Rectal smooth muscle tissue (tissue), 1 donor: ENCODE data around the gene TEX53.

Experiments used
- H3K27ac ChIP-seq: one replicate; pipeline ENCODE4 v1.7.0; 2013; ENCODE audit warnings: low read depth, low read length, inconsistent platforms
- H3K27me3 ChIP-seq: one replicate; pipeline ENCODE4 v1.7.0; 2013; ENCODE audit warnings: low read length; ENCODE audit not compliant: control insufficient read depth, insufficient read depth
- H3K36me3 ChIP-seq: one replicate; pipeline ENCODE4 v1.7.0; 2013; ENCODE audit warnings: low read length; ENCODE audit not compliant: control insufficient read depth, insufficient read depth
- H3K4me1 ChIP-seq: one replicate; pipeline ENCODE4 v1.7.0; 2013; ENCODE audit warnings: low read length; ENCODE audit not compliant: control insufficient read depth, insufficient read depth
- H3K4me3 ChIP-seq: one replicate; pipeline ENCODE4 v1.7.0; 2013; ENCODE audit warnings: low read length
- H3K9ac ChIP-seq: one replicate; pipeline ENCODE4 v1.7.0; 2013; ENCODE audit warnings: low read length

Gene TEX53

GRCh38 chr9:114657705-114658104, at the start of gene TEX53:
Gene TEX53, minus strand, starts transcription at chr9:114657805. Its CDS starts 31 bp downstream, at chr9:114657774.
- peaks cover 3% of the 10 kb centered on the region for H3K4me1 ChIP-seq
- H3K9ac ChIP-seq, result no peak within 1 kb of the TSS
- H3K36me3 ChIP-seq, result no peaks in the 10 kb centered on the region
- H3K4me3 ChIP-seq, result no peak within 1 kb of the TSS
- H3K27ac ChIP-seq, result no peak within 1 kb of the TSS
- H3K27me3 ChIP-seq, result no peaks in the 10 kb centered on the region

- no peak overlapping the region for H3K27ac ChIP-seq
- no peaks in the 10 kb centered on the region for H3K27me3 ChIP-seq
- H3K4me1 ChIP-seq, result no peaks in the 10 kb centered on the region
- H3K36me3 ChIP-seq, result no peaks in the 10 kb centered on the region
- H3K9ac ChIP-seq, result no peak overlapping the region
- no peak overlapping the region for H3K4me3 ChIP-seq
These were observed 49.1 kb upstream of the TEX53 start for GRCh38 chr9:114706711-114707110.

GRCh38 chr9:114701988-114702387, 44.4 kb upstream of the TEX53 start:
- H3K4me3 ChIP-seq, result no peak overlapping the region
- H3K9ac ChIP-seq, result no peak overlapping the region
- H3K27me3 ChIP-seq, result no peaks in the 10 kb centered on the region
- H3K27ac ChIP-seq, result no peak overlapping the region
- H3K36me3 ChIP-seq, result no peaks in the 10 kb centered on the region
- no peaks in the 10 kb centered on the region for H3K4me1 ChIP-seq

- no peak overlapping the region for H3K4me3 ChIP-seq
These were observed 40.3 kb upstream of the TEX53 start for GRCh38 chr9:114697951-114698351.

GRCh38 chr9:114696814-114697544, 39.4 kb upstream of the TEX53 start:
- Histone ChIP-seq H3K4me1 (no peaks in the 10 kb centered on the region), H3K36me3 (no peaks in the 10 kb centered on the region), H3K4me3 (no peak overlapping the region), H3K9ac (no peak overlapping the region), H3K27me3 (no peaks in the 10 kb centered on the region), H3K27ac (no peak overlapping the region)

More at GRCh38 chr9:114697951-114698351, 40.3 kb upstream of the TEX53 start:
- Histone ChIP-seq H3K36me3 (no peaks in the 10 kb centered on the region), H3K27ac (no peak overlapping the region), H3K27me3 (no peaks in the 10 kb centered on the region), H3K9ac (no peak overlapping the region), H3K4me1 (no peaks in the 10 kb centered on the region)

GRCh38 chr9:114695948-114696347, 38.3 kb upstream of the TEX53 start:
- Histone ChIP-seq H3K9ac (no peak overlapping the region), H3K27ac (no peak overlapping the region), H3K36me3 (no peaks in the 10 kb centered on the region), H3K27me3 (no peaks in the 10 kb centered on the region), H3K4me1 (no peaks in the 10 kb centered on the region), H3K4me3 (no peak overlapping the region)

GRCh38 chr9:114694719-114695269, 37.2 kb upstream of the TEX53 start:
- no peak overlapping the region for H3K4me3 ChIP-seq
- no peaks in the 10 kb centered on the region for H3K4me1 ChIP-seq
- H3K36me3 ChIP-seq, result no peaks in the 10 kb centered on the region
- H3K27me3 ChIP-seq, result no peaks in the 10 kb centered on the region
- H3K9ac ChIP-seq, result no peak overlapping the region
- no peak overlapping the region for H3K27ac ChIP-seq

- Histone ChIP-seq H3K4me3 (no peak overlapping the region), H3K27ac (no peak overlapping the region), H3K9ac (no peak overlapping the region), H3K36me3 (no peaks in the 10 kb centered on the region), H3K27me3 (no peaks in the 10 kb centered on the region), H3K4me1 (no peaks in the 10 kb centered on the region)
These were observed 36.5 kb upstream of the TEX53 start for GRCh38 chr9:114694146-114694545.

- no peak overlapping the region for H3K9ac ChIP-seq
These were observed 35.7 kb upstream of the TEX53 start for GRCh38 chr9:114693248-114693855.

GRCh38 chr9:114691956-114692295, 34.3 kb upstream of the TEX53 start:
- no peak overlapping the region for H3K9ac ChIP-seq
- no peaks in the 10 kb centered on the region for H3K4me1 ChIP-seq
- H3K36me3 ChIP-seq, result no peaks in the 10 kb centered on the region
- H3K27ac ChIP-seq, result no peak overlapping the region
- H3K4me3 ChIP-seq, result no peak overlapping the region
- no peaks in the 10 kb centered on the region for H3K27me3 ChIP-seq

More at GRCh38 chr9:114693248-114693855, 35.7 kb upstream of the TEX53 start:
- Histone ChIP-seq H3K27me3 (no peaks in the 10 kb centered on the region), H3K4me1 (no peaks in the 10 kb centered on the region), H3K4me3 (no peak overlapping the region), H3K27ac (no peak overlapping the region), H3K36me3 (no peaks in the 10 kb centered on the region)

GRCh38 chr9:114691046-114691955, 33.7 kb upstream of the TEX53 start:
- H3K36me3 ChIP-seq, result no peaks in the 10 kb centered on the region
- H3K27me3 ChIP-seq, result no peaks in the 10 kb centered on the region
- no peak overlapping the region for H3K9ac ChIP-seq
- no peak overlapping the region for H3K4me3 ChIP-seq
- no peak overlapping the region for H3K27ac ChIP-seq
- H3K4me1 ChIP-seq, result no peaks in the 10 kb centered on the region

- no peaks in the 10 kb centered on the region for H3K4me1 ChIP-seq
- H3K9ac ChIP-seq, result no peak overlapping the region
- no peaks in the 10 kb centered on the region for H3K27me3 ChIP-seq
- H3K4me3 ChIP-seq, result no peak overlapping the region
- no peaks in the 10 kb centered on the region for H3K36me3 ChIP-seq
- H3K27ac ChIP-seq, result no peak overlapping the region
These were observed 32.7 kb upstream of the TEX53 start for GRCh38 chr9:114690308-114690707.
